ENCODE results near the gene TMEM218.

- TF ChIP-seq CTCF (IDR thresholded peaks at IDR 0.05) (no peak), EP300 (IDR thresholded peaks at IDR 0.05; ENCODE audit: low read depth) (no peak)
Observed at GRCh38 chr11:125071846-125072217, 39.6 kb downstream of the TMEM218 start.

Measured in transverse colon (tissue), 3 donors.